HG03280 (cell line): ENCODE data around the gene ADA.

Source experiments
- ATAC-seq: cut with Tn5 transposase; IDR thresholded peaks from one replicate; pipeline ENCODE4 v1.9.1; 2021; ENCODE audit warnings: mild to moderate bottlenecking, moderate library complexity; ENCODE audit not compliant: unreplicated experiment

ADA gene

DNA sequence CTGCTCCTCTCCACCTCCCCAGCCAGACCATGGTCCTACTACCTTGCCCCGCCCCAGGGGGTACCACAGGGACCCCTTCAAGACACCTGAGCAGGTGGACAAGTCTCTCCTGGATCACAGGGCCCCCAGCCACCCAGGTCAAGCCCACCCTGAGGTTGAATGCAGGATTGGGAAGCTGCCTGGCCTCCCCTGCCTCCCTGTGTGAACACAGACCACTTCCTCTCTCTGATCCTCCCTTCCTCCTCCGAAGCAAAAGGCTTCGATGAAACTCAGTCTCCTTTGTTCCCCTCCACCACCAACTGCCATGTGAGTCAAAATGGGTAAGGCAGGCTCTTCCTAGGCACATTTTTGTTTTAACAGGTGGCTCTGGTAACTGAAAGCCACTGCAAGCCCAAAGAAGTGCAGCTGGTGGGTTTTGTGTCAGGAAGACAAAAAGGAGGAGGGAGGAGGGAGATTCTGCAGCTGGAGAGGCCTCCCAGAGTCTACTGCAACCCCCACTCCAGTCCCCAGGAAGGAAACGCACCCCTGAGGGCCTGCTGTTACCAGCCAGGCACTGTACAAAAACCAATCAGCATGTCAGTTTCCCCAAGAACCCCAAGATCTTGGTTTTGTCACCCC lies 5.4 kb downstream of the ADA start:
- no peak for ATAC-seq

DNA sequence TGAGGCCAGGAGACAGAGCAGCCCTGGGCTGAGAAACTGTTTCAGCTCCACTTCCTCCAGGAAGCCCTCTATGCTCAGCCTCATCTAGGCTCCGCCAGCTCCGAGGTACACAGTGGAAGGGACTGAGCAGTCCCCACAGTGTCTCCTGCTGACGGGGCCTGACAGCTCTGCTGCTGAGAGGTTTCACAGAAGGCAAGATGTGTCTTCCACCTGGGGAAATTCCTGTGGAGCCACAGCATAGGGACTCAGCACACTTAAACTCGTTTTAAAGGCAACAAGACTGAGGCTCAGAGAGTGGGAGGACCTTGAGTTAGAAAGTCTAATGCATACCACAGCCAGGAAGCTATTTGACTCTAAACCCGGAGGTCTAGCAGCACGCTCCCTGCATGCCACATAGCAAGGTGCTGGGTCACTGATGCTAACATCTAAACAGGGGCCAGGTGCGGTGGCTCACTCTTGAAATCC lies 6.8 kb downstream of the ADA start:
- ATAC-seq: no peak

- ATAC-seq: no peak
These were observed 7.3 kb downstream of the ADA start for GRCh38 chr20:44644230-44644617.

DNA sequence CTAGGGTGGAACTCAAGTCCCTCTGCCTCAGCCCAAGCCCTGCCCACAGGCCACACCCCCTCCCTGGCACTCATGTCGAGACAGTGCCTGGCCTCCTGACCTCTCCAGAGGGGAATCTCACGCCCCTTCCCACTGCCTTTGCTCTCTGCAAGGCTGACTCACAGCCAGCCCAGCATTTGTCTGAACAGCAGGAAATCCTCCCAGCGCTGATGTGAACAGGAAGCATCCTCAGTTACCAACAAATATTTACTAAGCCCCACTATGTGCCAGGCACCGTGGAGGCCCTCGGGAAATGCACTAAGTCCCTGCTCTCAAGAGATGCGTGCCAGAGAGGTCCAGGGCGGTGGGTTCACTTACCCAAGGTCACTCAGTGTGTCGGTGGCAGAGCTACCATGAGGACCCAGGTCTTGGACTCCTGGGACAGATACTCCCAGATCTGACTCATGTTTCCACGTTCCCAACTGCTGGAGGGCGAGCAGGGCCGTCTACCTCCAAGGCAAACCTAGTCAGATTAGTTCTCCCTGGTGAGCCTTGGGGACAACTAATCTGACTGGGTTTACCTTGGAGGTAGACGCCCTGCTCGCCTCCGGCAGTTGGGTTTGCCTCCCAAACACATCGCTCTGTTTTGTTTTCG lies 7.8 kb downstream of the ADA start:
- no peak for ATAC-seq

DNA sequence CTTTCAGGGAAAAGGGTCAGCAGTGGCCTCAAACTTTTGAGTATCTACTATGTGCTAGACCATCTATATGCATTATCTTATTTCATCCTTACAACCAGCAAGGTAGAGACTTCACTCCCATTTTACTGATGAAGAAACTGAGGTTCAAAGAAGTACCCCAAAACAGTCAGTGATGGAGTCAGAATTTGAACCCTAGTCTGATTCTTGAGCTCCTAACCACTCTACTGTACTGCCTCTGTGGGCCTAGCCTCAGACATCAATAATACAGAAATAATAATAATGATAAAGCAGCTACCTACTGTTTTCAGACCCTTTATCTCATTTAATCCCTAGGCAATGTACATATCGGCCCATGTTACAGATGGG lies 8.4 kb downstream of the ADA start:
- ATAC-seq: no peak

- no peak for ATAC-seq
These were observed 9.0 kb downstream of the ADA start for GRCh38 chr20:44642203-44643153.

GRCh38 chr20:44641325-44641724 lies 10.2 kb downstream of the ADA start:
- no peak for ATAC-seq

- ATAC-seq: no peak
These were observed 11.0 kb downstream of the ADA start for GRCh38 chr20:44640522-44640921.

- ATAC-seq: no peak
These were observed 13.8 kb downstream of the ADA start for GRCh38 chr20:44637522-44638372.

DNA sequence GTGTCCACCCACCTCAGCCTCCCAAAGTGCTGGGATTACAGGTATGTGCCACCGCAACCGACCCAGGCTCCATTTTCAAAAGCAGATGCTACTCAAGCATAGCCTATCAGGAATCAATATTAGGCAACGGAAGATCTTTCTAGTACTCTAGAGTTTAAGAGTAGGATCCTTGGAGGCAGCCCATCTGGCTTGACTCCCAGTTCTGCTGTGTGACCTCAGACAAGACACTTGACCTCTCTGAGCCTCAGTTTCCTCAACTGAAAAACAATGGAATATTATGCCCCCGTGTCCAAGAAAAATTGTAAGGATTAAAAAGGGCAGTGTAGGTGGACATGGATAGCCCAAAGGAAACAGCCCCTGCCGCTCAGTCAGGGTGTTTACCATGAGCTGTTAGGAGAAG lies 14.5 kb downstream of the ADA start:
- no peak for ATAC-seq

DNA sequence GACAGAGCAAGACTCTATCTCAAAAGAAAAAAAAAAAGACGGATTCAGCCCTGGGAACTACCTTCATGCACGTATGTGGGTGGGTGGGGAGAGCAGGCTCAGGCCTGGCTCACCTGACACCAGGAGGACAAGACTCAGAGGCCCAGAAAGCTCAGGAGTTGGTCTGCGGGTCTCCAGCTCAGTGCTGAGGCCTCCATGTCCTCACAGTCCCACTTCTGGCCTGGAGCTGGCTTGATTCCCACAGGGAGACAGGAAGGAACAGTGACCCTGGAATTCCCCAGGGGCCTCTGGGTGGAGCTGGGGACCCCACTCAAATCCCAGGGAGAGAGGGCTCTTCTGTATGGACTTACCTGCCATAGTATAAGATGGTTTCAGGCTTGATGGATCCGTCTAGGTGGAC lies 15.6 kb downstream of the ADA start:
- no peak for ATAC-seq

DNA sequence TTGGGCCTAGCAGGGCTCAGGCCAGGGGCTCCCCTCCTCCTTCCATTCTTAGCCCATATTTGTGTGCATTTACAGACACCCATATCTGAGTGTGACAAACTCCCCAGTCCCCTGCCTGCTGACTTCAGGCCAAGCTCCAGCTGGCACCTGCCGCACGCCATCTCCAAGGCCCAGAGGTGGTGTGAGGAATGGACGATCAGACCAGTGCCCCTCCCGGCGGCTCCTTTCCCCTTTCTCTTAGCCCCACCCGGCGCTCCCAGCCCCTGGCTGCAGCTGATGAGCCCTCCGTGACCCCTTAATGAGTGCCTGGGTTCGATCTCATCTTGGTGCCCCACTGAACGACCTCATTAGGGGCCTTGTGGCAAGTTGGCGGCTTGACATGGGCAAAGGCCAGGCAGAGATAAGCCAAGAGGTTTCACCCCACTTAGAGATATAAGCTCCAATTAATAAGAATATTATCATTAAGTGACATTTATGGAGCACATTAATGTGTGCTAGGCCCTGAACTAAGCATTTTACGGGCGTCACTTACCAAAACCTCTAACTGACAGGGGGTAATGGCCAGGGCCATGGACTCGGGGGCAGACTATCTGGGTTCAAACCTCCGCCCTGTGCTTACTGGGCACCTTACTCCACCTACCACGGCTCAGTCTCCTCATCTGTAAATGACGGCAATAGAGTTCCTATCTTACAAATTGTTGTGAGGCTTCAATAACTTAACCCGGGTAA lies 17.5 kb downstream of the ADA start:
- no peak for ATAC-seq

DNA sequence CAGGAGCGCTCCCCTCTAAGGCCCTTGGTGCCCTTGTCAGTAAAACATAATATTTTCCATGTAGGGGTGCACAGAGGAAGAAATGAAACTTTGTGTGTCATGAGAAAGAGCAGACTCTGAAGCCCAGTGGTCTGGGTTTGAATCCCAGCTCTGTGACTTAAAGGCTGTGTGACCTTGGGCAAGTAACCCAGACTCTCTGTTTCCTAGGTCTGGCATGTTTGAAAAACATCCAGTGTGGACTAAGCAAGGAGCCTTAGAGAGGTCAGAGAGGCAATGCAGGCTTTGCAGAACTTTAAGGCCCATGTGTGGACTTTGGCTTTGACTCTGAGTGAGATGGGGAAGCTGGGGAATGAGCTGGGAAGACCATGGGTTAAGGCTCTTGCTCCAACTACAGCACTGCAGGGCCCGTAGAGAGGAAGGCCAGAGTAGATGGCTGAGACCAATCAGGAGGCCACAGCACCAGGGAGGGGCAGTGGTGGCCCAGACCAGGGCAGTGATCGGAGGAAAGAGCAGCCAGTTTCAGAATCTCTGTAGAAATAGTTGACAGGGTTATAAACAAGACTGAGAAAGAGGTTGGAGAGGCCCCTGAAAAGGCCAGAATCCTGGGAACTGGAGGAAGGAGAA lies 18.2 kb downstream of the ADA start:
- no peak for ATAC-seq

GRCh38 chr20:44632103-44632752 lies 19.3 kb downstream of the ADA start:
- ATAC-seq: no peak

DNA sequence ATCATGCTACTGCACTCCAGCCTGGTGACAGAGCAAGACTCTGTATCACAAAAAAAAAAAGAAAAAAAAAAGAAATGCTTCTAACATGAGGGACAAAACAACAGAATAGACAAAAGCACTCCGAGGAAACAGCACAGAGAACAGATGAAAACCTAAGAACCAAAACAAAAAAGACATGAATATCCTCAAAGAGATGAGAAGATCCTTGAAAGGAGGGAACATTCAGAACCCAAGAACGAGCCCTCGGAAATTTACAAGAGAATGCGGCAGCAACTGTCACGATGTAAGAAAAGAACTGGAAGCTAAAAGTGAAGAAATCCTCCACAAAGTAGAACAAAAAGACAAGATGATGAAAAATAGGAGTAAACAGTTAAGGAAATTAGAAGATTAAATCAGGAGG lies 21.2 kb downstream of the ADA start:
- no peak for ATAC-seq

DNA sequence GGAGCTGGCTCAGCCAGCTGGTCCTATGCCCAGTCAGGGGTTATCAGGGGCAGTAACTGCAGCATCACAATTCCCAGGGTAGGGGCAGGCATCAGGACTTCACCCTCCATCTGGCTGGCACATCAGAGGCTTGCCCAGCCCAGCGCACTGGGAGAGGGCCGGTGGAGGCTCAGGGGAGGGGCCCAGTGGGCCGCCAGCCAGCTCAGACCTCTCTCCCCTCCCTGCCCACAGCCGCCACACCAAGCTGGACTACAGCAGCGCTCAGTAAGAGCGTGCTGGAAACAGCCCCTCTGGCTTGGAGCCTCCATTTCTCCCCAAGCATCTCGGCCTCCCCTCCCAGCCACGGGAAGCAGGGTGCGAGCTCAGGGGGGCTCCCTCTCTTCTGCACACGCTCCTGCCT lies 22.0 kb downstream of the ADA start:
- ATAC-seq: no peak

- ATAC-seq: no peak
These were observed 22.5 kb downstream of the ADA start for GRCh38 chr20:44629017-44629385.

DNA sequence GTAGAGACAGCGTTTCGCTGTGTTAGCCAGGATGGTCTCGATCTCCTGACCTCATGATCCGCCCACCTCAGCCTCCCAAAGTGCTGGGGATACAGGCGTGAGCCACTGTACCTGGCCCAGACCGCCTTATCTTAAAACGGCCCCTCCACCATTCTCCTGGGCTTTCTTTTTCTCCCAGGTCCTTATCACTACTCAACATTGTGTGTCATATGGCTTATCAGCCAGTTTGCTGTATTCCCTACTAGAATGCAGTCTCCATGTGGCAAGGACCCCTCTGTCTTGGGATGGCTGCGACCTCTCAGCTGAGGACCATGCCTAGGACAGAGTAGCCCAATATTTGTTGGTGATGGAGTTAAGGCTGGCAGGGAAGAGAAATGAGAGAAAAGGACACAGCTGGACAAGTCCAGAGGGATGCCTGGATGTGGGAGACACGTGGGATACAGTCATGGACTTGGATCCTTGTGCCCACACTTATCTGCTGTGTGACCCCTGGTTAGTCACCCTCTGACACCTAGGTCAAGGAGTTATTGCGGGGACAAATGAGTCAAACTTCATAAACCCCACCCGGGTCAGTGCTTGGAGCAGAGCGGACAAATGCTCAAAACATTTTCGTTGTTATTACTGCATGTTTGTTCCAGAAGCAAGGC lies 24.0 kb downstream of the ADA start:
- no peak for ATAC-seq

GRCh38 chr20:44626278-44626677 lies 25.2 kb downstream of the ADA start:
- no peak for ATAC-seq
